ENCODE measurements around the gene IFT172.
"Not testable (repeated sequence)": the region's sequence is repeated elsewhere in the genome, so short reads cannot be mapped to it uniquely, and the experiment has no call there.

The IFT172 gene

GRCh38 chr2:27427863-27428212, 61.7 kb downstream of the IFT172 start:
- peak overlapping the region; percentile 96 for H3K9ac ChIP-seq (ENCODE audit: low read length)
- H3K36me3 ChIP-seq (ENCODE audit: control insufficient read depth, insufficient read depth, low read length): no peaks in the 10 kb centered on the region
- no peaks in the 10 kb centered on the region for H3K9me3 ChIP-seq (ENCODE audit: control insufficient read depth, insufficient read depth, low read depth, low read length)
- H3K4me1 ChIP-seq (ENCODE audit: control insufficient read depth, insufficient read depth, low read length): peaks cover 7% of the 10 kb centered on the region; the same call in 1 of the 2 replicates
- H3K4me3 ChIP-seq (ENCODE audit: low read depth, low read length): peak overlapping the region; percentile 97
- H3K27ac ChIP-seq (ENCODE audit: low read depth, low read length): peak overlapping the region; percentile 92; the same call in 1 of the 2 replicates
- H3K27me3 ChIP-seq (ENCODE audit: control insufficient read depth, insufficient read depth, low read length): no peaks in the 10 kb centered on the region

- not testable (repeated sequence) for H3K9ac ChIP-seq (ENCODE audit: low read length); H3K9me3 ChIP-seq (ENCODE audit: control insufficient read depth, insufficient read depth, low read depth, low read length); H3K4me1 ChIP-seq (ENCODE audit: control insufficient read depth, insufficient read depth, low read length); H3K4me3 ChIP-seq (ENCODE audit: low read depth, low read length); H3K27ac ChIP-seq (ENCODE audit: low read depth, low read length); H3K36me3 ChIP-seq (ENCODE audit: control insufficient read depth, insufficient read depth, low read length); H3K27me3 ChIP-seq (ENCODE audit: control insufficient read depth, insufficient read depth, low read length)
Measured at GRCh38 chr2:27425039-27425438, 64.5 kb downstream of the IFT172 start.

GRCh38 chr2:27422958-27423357, 66.6 kb downstream of the IFT172 start:
- Histone ChIP-seq H3K4me3 (ENCODE audit: low read depth, low read length) (no peak overlapping the region), H3K9me3 (ENCODE audit: control insufficient read depth, insufficient read depth, low read depth, low read length) (no peaks in the 10 kb centered on the region)

GRCh38 chr2:27421660-27422250, 67.8 kb downstream of the IFT172 start:
- H3K4me1 ChIP-seq (ENCODE audit: control insufficient read depth, insufficient read depth, low read length): no peaks in the 10 kb centered on the region
- no peaks in the 10 kb centered on the region for H3K27me3 ChIP-seq (ENCODE audit: control insufficient read depth, insufficient read depth, low read length)
- no peak overlapping the region for H3K27ac ChIP-seq (ENCODE audit: low read depth, low read length)
- no peak overlapping the region for H3K9ac ChIP-seq (ENCODE audit: low read length)
- no peaks in the 10 kb centered on the region for H3K9me3 ChIP-seq (ENCODE audit: control insufficient read depth, insufficient read depth, low read depth, low read length)
- H3K36me3 ChIP-seq (ENCODE audit: control insufficient read depth, insufficient read depth, low read length): no peaks in the 10 kb centered on the region
- no peak overlapping the region for H3K4me3 ChIP-seq (ENCODE audit: low read depth, low read length)

More at GRCh38 chr2:27422958-27423357, 66.6 kb downstream of the IFT172 start:
- Histone ChIP-seq H3K27me3 (ENCODE audit: control insufficient read depth, insufficient read depth, low read length) (no peaks in the 10 kb centered on the region), H3K4me1 (ENCODE audit: control insufficient read depth, insufficient read depth, low read length) (no peaks in the 10 kb centered on the region), H3K27ac (ENCODE audit: low read depth, low read length) (no peak overlapping the region), H3K36me3 (ENCODE audit: control insufficient read depth, insufficient read depth, low read length) (no peaks in the 10 kb centered on the region), H3K9ac (ENCODE audit: low read length) (no peak overlapping the region)

- no peaks in the 10 kb centered on the region for H3K9me3 ChIP-seq (ENCODE audit: control insufficient read depth, insufficient read depth, low read depth, low read length)
- no peak overlapping the region for H3K4me3 ChIP-seq (ENCODE audit: low read depth, low read length)
- no peaks in the 10 kb centered on the region for H3K4me1 ChIP-seq (ENCODE audit: control insufficient read depth, insufficient read depth, low read length)
- H3K9ac ChIP-seq (ENCODE audit: low read length): no peak overlapping the region
- no peaks in the 10 kb centered on the region for H3K27me3 ChIP-seq (ENCODE audit: control insufficient read depth, insufficient read depth, low read length)
- H3K36me3 ChIP-seq (ENCODE audit: control insufficient read depth, insufficient read depth, low read length): no peaks in the 10 kb centered on the region
- no peak overlapping the region for H3K27ac ChIP-seq (ENCODE audit: low read depth, low read length)
Measured at GRCh38 chr2:27420996-27421395, 68.5 kb downstream of the IFT172 start.

GRCh38 chr2:27416151-27416550, 73.4 kb downstream of the IFT172 start:
- Histone ChIP-seq H3K27me3 (ENCODE audit: control insufficient read depth, insufficient read depth, low read length) (no peaks in the 10 kb centered on the region), H3K9ac (ENCODE audit: low read length) (no peak overlapping the region), H3K4me1 (ENCODE audit: control insufficient read depth, insufficient read depth, low read length) (no peaks in the 10 kb centered on the region), H3K4me3 (ENCODE audit: low read depth, low read length) (no peak overlapping the region), H3K9me3 (ENCODE audit: control insufficient read depth, insufficient read depth, low read depth, low read length) (no peaks in the 10 kb centered on the region), H3K36me3 (ENCODE audit: control insufficient read depth, insufficient read depth, low read length) (no peaks in the 10 kb centered on the region), H3K27ac (ENCODE audit: low read depth, low read length) (no peak overlapping the region)

- no peak overlapping the region for H3K4me3 ChIP-seq (ENCODE audit: low read depth, low read length)
- H3K27me3 ChIP-seq (ENCODE audit: control insufficient read depth, insufficient read depth, low read length): no peaks in the 10 kb centered on the region
- no peak overlapping the region for H3K9ac ChIP-seq (ENCODE audit: low read length)
- H3K4me1 ChIP-seq (ENCODE audit: control insufficient read depth, insufficient read depth, low read length): peaks cover 5% of the 10 kb centered on the region; the same call in 1 of the 2 replicates
- H3K27ac ChIP-seq (ENCODE audit: low read depth, low read length): no peak overlapping the region
- H3K36me3 ChIP-seq (ENCODE audit: control insufficient read depth, insufficient read depth, low read length): peaks cover under 1% of the 10 kb centered on the region; the same call in 1 of the 2 replicates
- no peaks in the 10 kb centered on the region for H3K9me3 ChIP-seq (ENCODE audit: control insufficient read depth, insufficient read depth, low read depth, low read length)
Measured at GRCh38 chr2:27412419-27413152, 77.0 kb downstream of the IFT172 start.

- no peaks in the 10 kb centered on the region for H3K9me3 ChIP-seq (ENCODE audit: control insufficient read depth, insufficient read depth, low read depth, low read length)
- H3K9ac ChIP-seq (ENCODE audit: low read length): peak within 1 kb of the TSS; percentile 93
- H3K4me1 ChIP-seq (ENCODE audit: control insufficient read depth, insufficient read depth, low read length): peaks cover 5% of the 10 kb centered on the region; the same call in 1 of the 2 replicates
- peak within 1 kb of the TSS; percentile 96 for H3K4me3 ChIP-seq (ENCODE audit: low read depth, low read length)
- H3K27me3 ChIP-seq (ENCODE audit: control insufficient read depth, insufficient read depth, low read length): no peaks in the 10 kb centered on the region
- H3K27ac ChIP-seq (ENCODE audit: low read depth, low read length): peak within 1 kb of the TSS; percentile 88
- H3K36me3 ChIP-seq (ENCODE audit: control insufficient read depth, insufficient read depth, low read length): peaks cover 15% of the 10 kb centered on the region; the same call in 1 of the 2 replicates
Measured at GRCh38 chr2:27409321-27410073, 80.0 kb downstream of the IFT172 start, which contains the start of gene PPM1G. Gene PPM1G (minus strand): TSS chr2:27409591. CDS start chr2:27409422, 169 bp downstream.

GRCh38 chr2:27408601-27409320, 80.8 kb downstream of the IFT172 start:
- H3K27ac ChIP-seq (ENCODE audit: low read depth, low read length): peak overlapping the region; percentile 88
- no peaks in the 10 kb centered on the region for H3K9me3 ChIP-seq (ENCODE audit: control insufficient read depth, insufficient read depth, low read depth, low read length)
- no peaks in the 10 kb centered on the region for H3K27me3 ChIP-seq (ENCODE audit: control insufficient read depth, insufficient read depth, low read length)
- peaks cover 15% of the 10 kb centered on the region; the same call in 1 of the 2 replicates for H3K36me3 ChIP-seq (ENCODE audit: control insufficient read depth, insufficient read depth, low read length)
- peak overlapping the region; percentile 93 for H3K9ac ChIP-seq (ENCODE audit: low read length)
- H3K4me1 ChIP-seq (ENCODE audit: control insufficient read depth, insufficient read depth, low read length): peaks cover 5% of the 10 kb centered on the region; the same call in 1 of the 2 replicates
- H3K4me3 ChIP-seq (ENCODE audit: low read depth, low read length): peak overlapping the region; percentile 96

- H3K27ac ChIP-seq (ENCODE audit: low read depth, low read length): no peak overlapping the region
- H3K36me3 ChIP-seq (ENCODE audit: control insufficient read depth, insufficient read depth, low read length): peaks cover 15% of the 10 kb centered on the region; the same call in 1 of the 2 replicates
- no peaks in the 10 kb centered on the region for H3K9me3 ChIP-seq (ENCODE audit: control insufficient read depth, insufficient read depth, low read depth, low read length)
- no peaks in the 10 kb centered on the region for H3K27me3 ChIP-seq (ENCODE audit: control insufficient read depth, insufficient read depth, low read length)
- peak overlapping the region; percentile 96 for H3K4me3 ChIP-seq (ENCODE audit: low read depth, low read length)
- H3K4me1 ChIP-seq (ENCODE audit: control insufficient read depth, insufficient read depth, low read length): peaks cover 5% of the 10 kb centered on the region; the same call in 1 of the 2 replicates
- H3K9ac ChIP-seq (ENCODE audit: low read length): no peak overlapping the region
Measured at GRCh38 chr2:27407798-27408491, 81.6 kb downstream of the IFT172 start.
